Ishikawa (cell line): ENCODE results near the gene SHFL.

Experiments used
- CEBPB ChIP-seq: IDR thresholded peaks from 2 replicates; pipeline ENCODE4 v1.6.1; 2012
- CREB1 ChIP-seq: IDR thresholded peaks from 2 replicates; pipeline ENCODE4 v1.6.1; 2012; ENCODE audit warnings: low read depth
- EGR1 ChIP-seq: IDR thresholded peaks from 2 replicates; pipeline ENCODE4 v1.6.1; 2012
- EP300 ChIP-seq: IDR thresholded peaks from 2 replicates; pipeline ENCODE4 v1.6.1; 2012; ENCODE audit warnings: borderline replicate concordance
- FOXM1 ChIP-seq: IDR thresholded peaks from 2 replicates; pipeline ENCODE4 v1.6.1; 2012; ENCODE audit warnings: low read depth, borderline replicate concordance
- NFIC ChIP-seq: IDR thresholded peaks from 2 replicates; pipeline ENCODE4 v1.6.1; 2012
- RAD21 ChIP-seq: IDR thresholded peaks from 2 replicates; pipeline ENCODE4 v1.6.1; 2012; ENCODE audit warnings: low read depth
- TAF1 ChIP-seq: IDR thresholded peaks from 2 replicates; pipeline ENCODE4 v1.6.1; 2012; ENCODE audit warnings: low read depth, mild to moderate bottlenecking
- TCF12 ChIP-seq: IDR thresholded peaks from 2 replicates; pipeline ENCODE4 v1.6.1; 2012; ENCODE audit warnings: low read depth
- TEAD4 ChIP-seq: IDR thresholded peaks from 2 replicates; pipeline ENCODE4 v1.6.1; 2012
- YY1 ChIP-seq: IDR thresholded peaks from 2 replicates; pipeline ENCODE4 v1.6.1; 2012; ENCODE audit warnings: low read depth
- ZBTB7A ChIP-seq: IDR thresholded peaks from 2 replicates; pipeline ENCODE4 v1.6.1; 2012; ENCODE audit warnings: low read depth
- TF ChIP-seq, protein P1 (sequence below): IDR thresholded peaks from 2 replicates; pipeline ENCODE4 v1.6.1; 2012; ENCODE audit warnings: low read depth, mild to moderate bottlenecking
- TF ChIP-seq, protein P2 (sequence below): IDR thresholded peaks from 2 replicates; pipeline ENCODE4 v1.6.1; 2012
- TF ChIP-seq, protein P3 (sequence below): IDR thresholded peaks from 2 replicates; pipeline ENCODE4 v1.6.1; 2012

The SHFL gene

DNA sequence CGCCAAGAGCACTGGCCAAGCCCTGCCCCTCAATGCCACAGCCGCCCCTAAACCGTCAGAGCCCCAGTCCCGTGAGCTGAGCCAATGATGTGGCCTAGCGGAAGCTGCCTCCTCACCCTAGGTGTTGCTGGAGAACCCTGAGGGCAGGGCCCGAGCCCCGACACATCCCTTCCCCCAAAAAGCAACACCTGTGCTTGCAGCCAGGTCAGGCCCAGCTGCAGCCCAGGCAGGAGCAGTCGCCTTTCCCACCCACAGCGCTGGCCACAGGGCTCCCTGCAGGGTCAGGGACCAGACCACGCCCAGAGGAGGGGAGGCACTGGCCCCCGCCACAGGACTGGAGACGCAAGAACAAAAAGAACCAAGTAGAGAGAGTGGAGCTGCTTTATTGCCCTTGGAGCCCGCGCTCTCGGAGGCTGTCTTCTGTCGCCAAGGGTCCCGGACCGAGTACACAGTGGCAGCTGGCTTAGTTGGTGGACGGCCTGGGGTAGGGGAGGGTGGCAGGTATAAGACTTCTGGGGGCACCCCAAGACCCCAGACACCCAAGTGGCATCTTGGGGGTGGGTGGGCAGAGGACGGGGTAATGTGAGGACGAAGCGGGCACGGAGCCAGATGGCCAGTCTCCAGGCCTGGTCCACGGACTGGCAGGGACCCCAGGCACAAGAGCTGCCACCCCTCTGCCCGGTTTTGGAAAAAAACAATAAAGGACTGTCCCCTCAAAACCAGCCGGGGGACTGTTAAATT, 28.7 kb downstream of the SHFL start:
- TF ChIP-seq NFIC (peak; percentile 11; the same call in 1 of the 2 replicates), TEAD4 (no peak)

DNA sequence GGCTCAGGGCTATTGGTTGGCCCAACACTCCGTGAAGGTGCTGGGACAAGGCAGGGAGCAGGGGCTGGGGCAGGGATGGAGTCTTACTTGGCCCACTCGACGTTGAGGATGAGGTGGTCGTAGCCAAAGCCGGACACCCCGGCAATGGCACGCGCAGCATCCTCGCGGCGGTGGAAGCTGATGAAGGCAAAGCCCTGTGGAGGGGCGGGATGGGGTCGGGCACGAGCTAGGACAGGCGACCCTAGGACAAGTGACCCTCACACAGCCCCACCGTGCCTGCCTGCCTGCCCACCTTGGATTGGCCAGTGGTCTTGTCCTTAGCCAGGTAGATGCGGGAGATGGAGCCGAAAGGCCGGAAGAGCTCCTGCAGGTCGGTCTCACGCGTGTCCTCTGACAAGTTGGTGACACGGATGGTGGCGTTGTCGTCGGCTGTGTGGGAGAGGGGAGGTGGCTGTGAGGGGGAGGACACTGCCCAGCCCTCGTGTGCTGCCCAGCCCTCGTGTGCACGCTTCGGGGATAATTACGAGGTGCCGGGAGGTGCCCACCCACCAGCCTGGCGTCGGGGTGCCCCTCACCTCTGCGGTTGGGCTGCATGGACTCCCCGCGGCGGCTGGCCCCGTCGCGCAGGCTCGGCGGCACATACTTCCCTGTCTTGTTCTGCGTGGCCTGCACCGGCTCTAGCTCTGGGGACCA, 29.4 kb downstream of the SHFL start:
- TF ChIP-seq, protein P1, sequence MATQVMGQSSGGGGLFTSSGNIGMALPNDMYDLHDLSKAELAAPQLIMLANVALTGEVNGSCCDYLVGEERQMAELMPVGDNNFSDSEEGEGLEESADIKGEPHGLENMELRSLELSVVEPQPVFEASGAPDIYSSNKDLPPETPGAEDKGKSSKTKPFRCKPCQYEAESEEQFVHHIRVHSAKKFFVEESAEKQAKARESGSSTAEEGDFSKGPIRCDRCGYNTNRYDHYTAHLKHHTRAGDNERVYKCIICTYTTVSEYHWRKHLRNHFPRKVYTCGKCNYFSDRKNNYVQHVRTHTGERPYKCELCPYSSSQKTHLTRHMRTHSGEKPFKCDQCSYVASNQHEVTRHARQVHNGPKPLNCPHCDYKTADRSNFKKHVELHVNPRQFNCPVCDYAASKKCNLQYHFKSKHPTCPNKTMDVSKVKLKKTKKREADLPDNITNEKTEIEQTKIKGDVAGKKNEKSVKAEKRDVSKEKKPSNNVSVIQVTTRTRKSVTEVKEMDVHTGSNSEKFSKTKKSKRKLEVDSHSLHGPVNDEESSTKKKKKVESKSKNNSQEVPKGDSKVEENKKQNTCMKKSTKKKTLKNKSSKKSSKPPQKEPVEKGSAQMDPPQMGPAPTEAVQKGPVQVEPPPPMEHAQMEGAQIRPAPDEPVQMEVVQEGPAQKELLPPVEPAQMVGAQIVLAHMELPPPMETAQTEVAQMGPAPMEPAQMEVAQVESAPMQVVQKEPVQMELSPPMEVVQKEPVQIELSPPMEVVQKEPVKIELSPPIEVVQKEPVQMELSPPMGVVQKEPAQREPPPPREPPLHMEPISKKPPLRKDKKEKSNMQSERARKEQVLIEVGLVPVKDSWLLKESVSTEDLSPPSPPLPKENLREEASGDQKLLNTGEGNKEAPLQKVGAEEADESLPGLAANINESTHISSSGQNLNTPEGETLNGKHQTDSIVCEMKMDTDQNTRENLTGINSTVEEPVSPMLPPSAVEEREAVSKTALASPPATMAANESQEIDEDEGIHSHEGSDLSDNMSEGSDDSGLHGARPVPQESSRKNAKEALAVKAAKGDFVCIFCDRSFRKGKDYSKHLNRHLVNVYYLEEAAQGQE = no peak
- TF ChIP-seq EGR1 (no peak), RAD21 (no peak), TEAD4 (no peak), CEBPB (no peak), TCF12 (no peak), NFIC (no peak), EP300 (no peak), FOXM1 (no peak), CREB1 (no peak), ZBTB7A (no peak), YY1 (no peak), TAF1 (no peak)
- TF ChIP-seq, protein P2, sequence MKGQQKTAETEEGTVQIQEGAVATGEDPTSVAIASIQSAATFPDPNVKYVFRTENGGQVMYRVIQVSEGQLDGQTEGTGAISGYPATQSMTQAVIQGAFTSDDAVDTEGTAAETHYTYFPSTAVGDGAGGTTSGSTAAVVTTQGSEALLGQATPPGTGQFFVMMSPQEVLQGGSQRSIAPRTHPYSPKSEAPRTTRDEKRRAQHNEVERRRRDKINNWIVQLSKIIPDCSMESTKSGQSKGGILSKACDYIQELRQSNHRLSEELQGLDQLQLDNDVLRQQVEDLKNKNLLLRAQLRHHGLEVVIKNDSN = no peak
- TF ChIP-seq, protein P3, sequence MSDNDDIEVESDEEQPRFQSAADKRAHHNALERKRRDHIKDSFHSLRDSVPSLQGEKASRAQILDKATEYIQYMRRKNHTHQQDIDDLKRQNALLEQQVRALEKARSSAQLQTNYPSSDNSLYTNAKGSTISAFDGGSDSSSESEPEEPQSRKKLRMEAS = no peak

DNA sequence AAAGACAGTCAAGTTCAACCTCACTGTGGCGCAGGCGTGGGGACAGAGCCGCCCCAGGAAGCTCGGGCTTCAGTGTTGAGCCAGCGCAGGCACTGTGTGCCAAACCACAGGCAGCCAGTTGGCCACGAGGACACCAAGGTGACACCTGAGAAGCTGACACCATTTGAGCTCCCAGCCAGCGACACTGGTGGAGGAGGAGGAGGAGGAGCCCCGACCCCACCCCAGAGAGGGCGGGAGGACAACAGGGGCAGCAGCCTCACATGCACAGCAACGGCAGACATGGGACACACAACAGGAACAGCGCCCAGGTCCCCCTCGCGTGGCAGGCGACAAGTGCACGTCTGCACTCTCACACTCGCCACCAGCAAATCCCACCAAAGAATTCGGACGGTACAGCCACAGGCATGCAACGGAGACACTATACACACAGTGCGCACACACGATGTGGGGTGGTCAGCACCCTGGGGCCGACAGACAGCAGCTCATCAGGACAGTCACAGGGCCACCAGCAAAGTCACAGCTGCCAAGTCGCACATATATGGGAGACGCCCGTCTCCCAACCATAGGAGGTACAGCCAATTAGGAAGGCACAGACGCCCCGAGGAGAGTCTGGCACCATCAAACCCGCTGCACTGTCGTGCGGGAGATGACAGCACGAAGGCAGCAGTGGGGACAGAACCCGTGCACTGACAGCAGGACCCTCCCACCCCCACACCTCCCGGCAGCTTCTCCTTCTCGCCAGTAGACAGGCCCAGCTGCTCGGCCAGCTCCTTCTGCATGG, 30.2 kb downstream of the SHFL start:
- no peak for TF ChIP-seq TAF1
- no peak for TF ChIP-seq ZBTB7A
- no peak for TF ChIP-seq TCF12
- no peak for TF ChIP-seq EGR1
- TF ChIP-seq FOXM1 = no peak
- no peak for TF ChIP-seq YY1
- TF ChIP-seq RAD21 = no peak
- TF ChIP-seq, protein P1 = no peak
- TF ChIP-seq, protein P2 = no peak
- no peak for TF ChIP-seq TEAD4

DNA sequence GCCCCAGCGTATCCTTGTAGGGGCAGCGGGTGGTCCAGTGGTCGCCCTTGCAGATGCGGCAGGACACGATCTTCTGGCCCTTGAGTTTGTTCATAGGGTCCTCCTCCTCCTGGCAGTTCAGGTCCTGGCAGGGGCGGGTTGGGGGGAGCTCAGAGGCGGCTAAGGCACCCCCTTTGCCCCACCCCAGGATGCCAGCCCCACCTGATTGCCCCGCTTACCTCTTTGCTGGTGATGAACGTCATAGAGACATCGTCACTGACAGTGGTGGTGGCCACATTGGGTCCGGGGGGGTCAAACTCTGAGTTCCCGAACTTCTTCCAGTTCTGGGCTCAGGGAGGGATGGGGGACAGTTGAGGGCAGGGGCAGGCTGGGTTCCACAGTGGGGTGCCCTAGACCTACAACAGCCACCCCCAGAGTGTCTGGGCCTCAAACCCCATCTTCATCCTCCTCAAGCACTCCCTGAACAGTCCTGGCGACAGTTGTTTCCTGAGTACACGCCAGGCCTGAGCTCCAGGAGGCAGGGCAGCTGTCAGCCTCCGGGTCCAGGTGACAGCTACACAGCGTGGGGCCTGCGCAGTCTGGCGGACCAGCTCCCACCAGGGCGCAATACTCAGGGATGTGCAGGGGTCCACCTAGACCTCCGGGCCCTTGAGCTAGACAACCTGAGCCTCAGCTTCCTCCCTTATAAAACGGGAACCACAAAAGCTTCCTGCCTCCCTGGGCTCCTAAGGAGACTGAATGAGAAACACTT, 30.9 kb downstream of the SHFL start:
- TF ChIP-seq CREB1 (no peak), EP300 (no peak)
- TF ChIP-seq, protein P3 = no peak
- TF ChIP-seq, protein P2 = no peak

DNA sequence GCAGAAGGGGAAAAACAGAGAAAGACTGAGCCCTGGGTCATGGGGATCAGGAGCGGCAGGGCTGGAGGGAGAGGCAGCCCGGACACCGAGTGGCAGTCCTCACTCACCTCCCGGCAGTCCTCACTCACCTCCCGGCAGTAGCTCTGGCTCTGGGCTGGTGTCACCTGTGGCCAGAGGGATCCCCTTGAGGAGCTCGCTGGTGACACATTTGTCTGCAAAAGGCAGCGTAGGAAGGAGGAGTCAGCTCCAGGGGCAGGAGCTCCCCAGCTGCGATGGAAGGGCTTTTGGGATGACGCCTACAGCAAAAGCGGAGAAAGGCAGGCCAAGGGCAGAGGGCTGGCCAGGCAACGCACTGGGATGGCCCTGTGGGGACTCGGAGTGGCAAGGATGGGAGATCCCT, 32.8 kb downstream of the SHFL start:
- TF ChIP-seq TEAD4 (no peak), RAD21 (no peak), EP300 (no peak), FOXM1 (no peak), ZBTB7A (no peak), TAF1 (no peak), CEBPB (no peak), TCF12 (no peak)
- TF ChIP-seq, protein P1 = no peak
- TF ChIP-seq, protein P2 = no peak
